ENCODE results near the gene COPE. TPM values are rescaled to one million over a fixed set of nuclear protein-coding genes. Genes with fewer than 3 reads are reported as not detected.

Gene COPE
- total and polyA plus RNA-seq, 4 donors, result 94.1 to 365 (median 275) TPM

DNA sequence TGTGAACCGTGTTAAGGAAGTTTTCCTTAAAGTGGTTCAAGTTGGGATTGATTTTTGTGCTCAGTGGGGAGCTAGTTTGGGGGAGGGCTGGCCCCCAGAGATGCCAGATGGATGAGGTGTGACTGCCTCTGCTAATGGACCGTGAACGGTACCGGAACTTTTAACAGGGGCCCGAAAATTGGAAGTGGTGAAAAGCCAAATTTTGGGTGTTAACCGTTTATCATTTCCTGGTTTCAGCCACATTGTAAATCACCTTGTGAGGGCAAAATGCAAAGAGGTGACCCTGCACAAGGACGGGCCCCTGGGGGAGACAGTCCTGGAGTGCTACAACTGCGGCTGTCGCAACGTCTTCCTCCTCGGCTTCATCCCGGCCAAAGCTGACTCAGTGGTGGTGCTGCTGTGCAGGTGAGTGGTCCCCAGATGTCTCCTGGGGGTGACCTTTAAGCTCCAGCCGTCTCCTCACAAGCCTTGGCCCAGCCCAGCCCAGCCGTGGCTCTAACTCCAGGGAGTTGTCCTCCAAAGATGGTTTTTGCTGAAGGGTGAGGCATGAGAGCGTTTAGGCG is 69.3 kb downstream of the COPE start:
- Histone ChIP-seq H3K4me3 (no peak overlapping the region), H3K4me1 (ENCODE audit: control insufficient read depth in 5 of 5, insufficient read depth in 5 of 5, low read length in 5 of 5) (peaks cover 0 to 37% (median 16%) of the 10 kb centered on the region in 5 donors), H3K27ac (ENCODE audit: low read depth in 1 of 2, low read length in 1 of 2) (peak overlapping the region in 1 of 2 donors; percentile 86), H3K9me3 (ENCODE audit: control insufficient read depth in 4 of 4, insufficient read depth in 3 of 4, low read length in 3 of 4) (no peaks in the 10 kb centered on the region), H3K9ac (ENCODE audit: insufficient read depth in 1 of 2, low read length in 2 of 2) (peak overlapping the region in 1 of 2 donors; percentile 39), H3K27me3 (ENCODE audit: control insufficient read depth in 3 of 3, insufficient read depth in 3 of 3, low read length in 2 of 3) (no peaks in the 10 kb centered on the region), H3K36me3 (ENCODE audit: control insufficient read depth in 4 of 4, insufficient read depth in 4 of 4, low read length in 4 of 4) (peaks cover 0 to 57% (median 30%) of the 10 kb centered on the region in 4 donors)
- TF ChIP-seq, protein P1, sequence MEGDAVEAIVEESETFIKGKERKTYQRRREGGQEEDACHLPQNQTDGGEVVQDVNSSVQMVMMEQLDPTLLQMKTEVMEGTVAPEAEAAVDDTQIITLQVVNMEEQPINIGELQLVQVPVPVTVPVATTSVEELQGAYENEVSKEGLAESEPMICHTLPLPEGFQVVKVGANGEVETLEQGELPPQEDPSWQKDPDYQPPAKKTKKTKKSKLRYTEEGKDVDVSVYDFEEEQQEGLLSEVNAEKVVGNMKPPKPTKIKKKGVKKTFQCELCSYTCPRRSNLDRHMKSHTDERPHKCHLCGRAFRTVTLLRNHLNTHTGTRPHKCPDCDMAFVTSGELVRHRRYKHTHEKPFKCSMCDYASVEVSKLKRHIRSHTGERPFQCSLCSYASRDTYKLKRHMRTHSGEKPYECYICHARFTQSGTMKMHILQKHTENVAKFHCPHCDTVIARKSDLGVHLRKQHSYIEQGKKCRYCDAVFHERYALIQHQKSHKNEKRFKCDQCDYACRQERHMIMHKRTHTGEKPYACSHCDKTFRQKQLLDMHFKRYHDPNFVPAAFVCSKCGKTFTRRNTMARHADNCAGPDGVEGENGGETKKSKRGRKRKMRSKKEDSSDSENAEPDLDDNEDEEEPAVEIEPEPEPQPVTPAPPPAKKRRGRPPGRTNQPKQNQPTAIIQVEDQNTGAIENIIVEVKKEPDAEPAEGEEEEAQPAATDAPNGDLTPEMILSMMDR (IDR thresholded peaks at IDR 0.05; ENCODE audit: control extremely low read depth, extremely low read depth), result no peak
- 67 to 73% methylated on average over 16 of the region's 16 CpGs for WGBS, 2 donors
- no peak for ATAC-seq (ENCODE audit: insufficient read depth, low FRiP score)
- DNase-seq, result no peak

Other genes with a start within 250 kb of the COPE start
- gene CRTC1, start 235.7 kb downstream of the COPE start, total RNA-seq, result 10 to 100 TPM in 1 of 2 donors, 1 to 10 TPM in 1; 4.2 to 16.0 TPM
- 1 to 10 TPM; 5.8 to 8.7 TPM for gene CRTC1, start 235.7 kb downstream of the COPE start, polyA plus RNA-seq
- 1 to 10 TPM in 1 of 2 donors, not detected in 1; 3.5 TPM for gene COMP, start 128.1 kb downstream of the COPE start, total RNA-seq
- 1 to 10 TPM; 1.7 to 2.4 TPM for gene COMP, start 128.1 kb downstream of the COPE start, polyA plus RNA-seq
- gene UPF1, start 87.4 kb downstream of the COPE start, total RNA-seq, result 10 to 100 TPM; 78.8 to 89.2 TPM
- 10 to 100 TPM; 48.3 to 50.1 TPM for gene UPF1, start 87.4 kb downstream of the COPE start, polyA plus RNA-seq
- 1 to 10 TPM in 1 of 2 donors, under 1 TPM in 1; 0.55 to 1.7 TPM for gene CERS1, start 23.2 kb downstream of the COPE start, total RNA-seq
- under 1 TPM; 0.14 to 0.16 TPM for gene CERS1, start 23.2 kb downstream of the COPE start, polyA plus RNA-seq
- gene DDX49, start 328 bp upstream of the COPE start, total RNA-seq, result 10 to 100 TPM; 32.2 to 59.8 TPM
- gene DDX49, start 328 bp upstream of the COPE start, polyA plus RNA-seq, result 10 to 100 TPM; 52.6 to 69.1 TPM
- 10 to 100 TPM; 22.0 to 24.6 TPM for gene HOMER3, start 21.8 kb upstream of the COPE start, total RNA-seq
- gene HOMER3, start 21.8 kb upstream of the COPE start, polyA plus RNA-seq, result 10 to 100 TPM; 23.8 to 40.2 TPM
- 10 to 100 TPM; 55.2 to 73.4 TPM for gene SUGP2, start 114.1 kb upstream of the COPE start, total RNA-seq
- gene SUGP2, start 114.1 kb upstream of the COPE start, polyA plus RNA-seq, result 10 to 100 TPM; 27.6 to 63.9 TPM
- gene ARMC6, start 114.2 kb upstream of the COPE start, total RNA-seq, result 10 to 100 TPM; 23.5 to 33.1 TPM
- gene ARMC6, start 114.2 kb upstream of the COPE start, polyA plus RNA-seq, result 10 to 100 TPM; 31.2 to 33.3 TPM
- gene SLC25A42, start 144.6 kb upstream of the COPE start, total RNA-seq, result 10 to 100 TPM in 1 of 2 donors, 1 to 10 TPM in 1; 7.5 to 10.1 TPM
- gene SLC25A42, start 144.6 kb upstream of the COPE start, polyA plus RNA-seq, result 1 to 10 TPM; 5.8 to 6.4 TPM
- gene TMEM161A, start 219.1 kb upstream of the COPE start, total RNA-seq, result 10 to 100 TPM; 18.1 to 32.2 TPM
- 10 to 100 TPM; 18.9 to 27.4 TPM for gene TMEM161A, start 219.1 kb upstream of the COPE start, polyA plus RNA-seq